Fibroblast of lung (primary cell): Measurements from ENCODE around the gene IL23R. TPM values are rescaled to one million over a fixed set of nuclear protein-coding genes. Genes with fewer than 3 reads are reported as not detected.

Experiments
- DNase-seq, 2 donors: peaks; one replicate each; pipeline versions ENCODE4 v3.0.0 to v3.0.0-alpha.2; 2010; ENCODE audit warnings: low read depth in 2 of 2
- H2AFZ ChIP-seq: 2 replicates; pipeline ENCODE4 v1.5.1; 2012; ENCODE audit warnings: low read length, control low read depth, inconsistent platforms
- H3K27ac ChIP-seq: 2 replicates; pipeline ENCODE4 v1.5.1; 2011; ENCODE audit warnings: low read length, control low read depth; ENCODE audit not compliant: insufficient read depth
- H3K27me3 ChIP-seq: 2 replicates; pipeline ENCODE4 v1.5.1; 2011; ENCODE audit warnings: mild to moderate bottlenecking, low read length; ENCODE audit not compliant: control insufficient read depth, insufficient read depth
- H3K36me3 ChIP-seq: 2 replicates; pipeline ENCODE4 v1.5.1; 2011; ENCODE audit warnings: low read length; ENCODE audit not compliant: control insufficient read depth, insufficient read depth
- H3K4me1 ChIP-seq: 2 replicates; pipeline ENCODE4 v1.5.1; 2011; ENCODE audit warnings: low read length; ENCODE audit not compliant: control insufficient read depth, insufficient read depth; ENCODE audit errors: extremely low read depth
- H3K4me2 ChIP-seq: 2 replicates; pipeline ENCODE4 v1.5.1; 2011; ENCODE audit warnings: low read length, control low read depth; ENCODE audit not compliant: insufficient read depth; ENCODE audit errors: extremely low read depth
- H3K4me3 ChIP-seq, 4 experiments: fragments of 200-600 bp in 1 of 4; sonication (generic) in 1 of 4; replicated peaks in 1 of 4; 2 replicates each; pipeline ENCODE4 v1.5.1; 2011 to 2016; ENCODE audit warnings: low read length in 4 of 4, low read depth in 3 of 4, mild to moderate bottlenecking in 3 of 4, control low read depth in 2 of 4, inconsistent platforms in 1 of 4, mixed read lengths in 1 of 4; ENCODE audit not compliant: insufficient read depth in 1 of 4; ENCODE audit errors: control extremely low read depth in 1 of 4
- H3K79me2 ChIP-seq: 2 replicates; pipeline ENCODE4 v1.5.1; 2012; ENCODE audit warnings: mild to moderate bottlenecking, low read length, inconsistent platforms; ENCODE audit not compliant: control insufficient read depth, insufficient read depth
- H3K9ac ChIP-seq: 2 replicates; pipeline ENCODE4 v1.5.1; 2011; ENCODE audit warnings: mild to moderate bottlenecking, low read length, control low read depth; ENCODE audit not compliant: insufficient read depth
- H3K9me3 ChIP-seq: 2 replicates; pipeline ENCODE4 v1.5.1; 2012; ENCODE audit warnings: low read depth, low read length; ENCODE audit not compliant: control insufficient read depth, insufficient read depth
- H4K20me1 ChIP-seq: 2 replicates; pipeline ENCODE4 v1.5.1; 2011; ENCODE audit warnings: low read length; ENCODE audit not compliant: control insufficient read depth, insufficient read depth; ENCODE audit errors: extremely low read depth
- EZH2 ChIP-seq: IDR thresholded peaks from 2 replicates; pipeline ENCODE4 v1.5.1; 2012; ENCODE audit warnings: low read length, control low read depth, mild to moderate bottlenecking; ENCODE audit errors: missing control alignments
- polyA plus RNA-seq, 2 donors: library from polyadenylated mRNA; depleted of rRNA in 1 of 2; stranded (reverse) in 1 of 2; unstranded in 1 of 2; fragments of >200 nt; gene quantifications; 2 replicates each; pipeline ENCODE4 v1.2.1, GENCODE V29; 2011 to 2012; ENCODE audit warnings: missing spikeins in 1 of 2
- total RNA-seq: library from RNA; depleted of rRNA; stranded (reverse); fragments of >200 nt; gene quantifications from 2 replicates; pipeline ENCODE4 v1.2.1, GENCODE V29; 2014
- TF ChIP-seq, protein P1 (sequence below), 2 donors: IDR thresholded peaks in 1 of 2; conservative IDR thresholded peaks in 1 of 2; 1 replicate in 1 of 2; 2 replicates in 1 of 2; pipeline ENCODE4 v1.5.1; 2011 to 2012; ENCODE audit warnings: low read length in 2 of 2, control low read depth in 1 of 2, inconsistent platforms in 1 of 2, low read depth in 1 of 2, mild to moderate bottlenecking in 1 of 2

The IL23R gene
- total and polyA plus RNA-seq, 2 donors (not counting 1 experiment from before 2014, with no cell fraction given): not detected

DNA sequence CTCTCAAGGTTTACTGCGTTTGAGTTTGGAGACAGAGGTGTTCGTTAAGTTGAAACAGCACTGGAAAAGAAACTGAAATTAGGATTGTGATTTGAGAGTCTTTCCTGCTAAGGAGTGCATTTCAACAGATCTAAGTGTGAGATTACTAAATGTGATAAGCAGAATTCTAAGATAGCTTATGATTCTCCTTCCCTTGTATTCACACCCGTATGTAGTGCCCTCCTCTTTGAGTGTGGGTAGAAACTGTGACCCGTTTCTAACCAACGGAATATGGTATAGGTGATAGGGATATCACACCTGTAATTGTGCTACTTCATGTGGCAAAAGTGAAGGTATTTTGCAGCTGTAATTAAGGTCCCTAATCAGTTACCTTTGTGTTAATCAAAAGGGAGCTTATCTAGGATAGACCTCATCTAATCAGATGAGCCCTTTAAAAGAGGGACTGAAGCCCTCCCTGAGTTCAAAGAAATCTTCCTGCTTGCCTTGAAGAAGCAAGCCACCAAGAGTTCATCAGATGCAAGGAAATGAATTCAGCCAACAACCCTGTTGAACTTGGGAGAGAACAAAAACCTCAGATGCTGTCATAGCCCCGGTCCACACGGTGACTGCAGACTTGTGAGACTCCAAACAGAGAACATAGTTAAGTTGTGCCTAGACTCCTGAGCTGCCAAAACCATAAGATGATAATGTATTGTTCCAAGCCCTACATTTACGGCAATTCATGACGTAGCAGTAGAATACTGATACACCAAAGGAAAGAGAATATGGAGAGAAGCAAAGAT, 128.8 kb downstream of the IL23R start:
- H3K79me2 ChIP-seq: no peaks in the 10 kb centered on the region
- H4K20me1 ChIP-seq: no peaks in the 10 kb centered on the region
- H3K4me3 ChIP-seq: no peak overlapping the region
- no peak for DNase-seq
- H3K27me3 ChIP-seq: no peaks in the 10 kb centered on the region
- no peak overlapping the region for H3K4me2 ChIP-seq
- H3K9me3 ChIP-seq: no peaks in the 10 kb centered on the region
- no peaks in the 10 kb centered on the region for H3K4me1 ChIP-seq
- no peak overlapping the region for H3K27ac ChIP-seq
- no peaks in the 10 kb centered on the region for H3K36me3 ChIP-seq
- no peak for TF ChIP-seq EZH2
- TF ChIP-seq, protein P1, sequence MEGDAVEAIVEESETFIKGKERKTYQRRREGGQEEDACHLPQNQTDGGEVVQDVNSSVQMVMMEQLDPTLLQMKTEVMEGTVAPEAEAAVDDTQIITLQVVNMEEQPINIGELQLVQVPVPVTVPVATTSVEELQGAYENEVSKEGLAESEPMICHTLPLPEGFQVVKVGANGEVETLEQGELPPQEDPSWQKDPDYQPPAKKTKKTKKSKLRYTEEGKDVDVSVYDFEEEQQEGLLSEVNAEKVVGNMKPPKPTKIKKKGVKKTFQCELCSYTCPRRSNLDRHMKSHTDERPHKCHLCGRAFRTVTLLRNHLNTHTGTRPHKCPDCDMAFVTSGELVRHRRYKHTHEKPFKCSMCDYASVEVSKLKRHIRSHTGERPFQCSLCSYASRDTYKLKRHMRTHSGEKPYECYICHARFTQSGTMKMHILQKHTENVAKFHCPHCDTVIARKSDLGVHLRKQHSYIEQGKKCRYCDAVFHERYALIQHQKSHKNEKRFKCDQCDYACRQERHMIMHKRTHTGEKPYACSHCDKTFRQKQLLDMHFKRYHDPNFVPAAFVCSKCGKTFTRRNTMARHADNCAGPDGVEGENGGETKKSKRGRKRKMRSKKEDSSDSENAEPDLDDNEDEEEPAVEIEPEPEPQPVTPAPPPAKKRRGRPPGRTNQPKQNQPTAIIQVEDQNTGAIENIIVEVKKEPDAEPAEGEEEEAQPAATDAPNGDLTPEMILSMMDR (conservative IDR thresholded peaks at IDR 0.05 in 1 of 2, IDR thresholded peaks at IDR 0.05 in 1 of 2; ENCODE audit: low read depth in 1 of 2, low read length in 2 of 2): no peak
- H3K9ac ChIP-seq: no peak overlapping the region
- no peak overlapping the region for H2AFZ ChIP-seq

DNA sequence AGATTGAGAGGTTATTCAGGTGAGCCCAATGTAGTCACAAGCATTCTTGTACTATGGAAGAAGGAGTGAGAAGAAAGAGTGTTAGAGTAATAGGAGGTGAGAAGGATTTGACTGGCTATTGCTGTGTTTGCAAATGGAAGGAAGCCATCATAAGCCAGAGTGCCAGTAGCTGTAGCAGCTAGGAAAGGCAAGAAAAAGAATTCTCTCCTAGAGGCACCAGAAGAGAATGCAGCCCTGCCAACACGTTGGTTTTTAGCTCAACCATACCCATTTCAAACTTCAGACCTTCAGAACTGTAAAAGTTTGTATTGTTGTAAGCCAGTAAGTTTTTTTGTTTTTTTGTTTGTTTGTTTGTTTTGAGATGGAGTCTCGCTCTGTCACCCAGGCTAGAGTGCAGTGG, 132.5 kb downstream of the IL23R start:
- H3K9me3 ChIP-seq: no peaks in the 10 kb centered on the region
- no peak overlapping the region for H3K27ac ChIP-seq
- H2AFZ ChIP-seq: no peak overlapping the region
- no peaks in the 10 kb centered on the region for H3K27me3 ChIP-seq
- no peak for DNase-seq
- no peak overlapping the region for H3K4me3 ChIP-seq
- no peaks in the 10 kb centered on the region for H3K79me2 ChIP-seq
- no peaks in the 10 kb centered on the region for H3K4me1 ChIP-seq
- no peaks in the 10 kb centered on the region for H3K36me3 ChIP-seq
- no peak for TF ChIP-seq EZH2
- TF ChIP-seq, protein P1 (conservative IDR thresholded peaks at IDR 0.05 in 1 of 2, IDR thresholded peaks at IDR 0.05 in 1 of 2; ENCODE audit: low read depth in 1 of 2, low read length in 2 of 2): no peak
- no peak overlapping the region for H3K4me2 ChIP-seq
- H3K9ac ChIP-seq: no peak overlapping the region
- no peaks in the 10 kb centered on the region for H4K20me1 ChIP-seq

DNA sequence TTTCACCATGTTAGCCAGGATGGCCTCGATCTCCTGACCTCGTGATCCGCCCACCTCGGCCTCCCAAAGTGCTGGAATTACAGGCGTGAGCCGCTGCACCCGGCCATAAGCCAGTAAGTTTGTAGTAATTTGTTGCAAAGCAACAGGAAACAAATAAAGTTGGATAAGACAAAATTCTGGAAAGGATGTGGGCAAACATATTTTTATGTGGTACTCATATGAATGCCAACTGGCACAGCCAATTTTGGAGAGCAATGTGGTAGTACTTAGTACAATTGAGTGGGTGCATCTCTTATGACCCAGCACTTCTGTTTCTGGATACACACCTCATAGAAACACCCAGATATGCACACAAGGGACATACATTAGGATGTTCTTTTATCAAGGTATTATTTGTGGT, 133.0 kb downstream of the IL23R start:
- H3K4me1 ChIP-seq: no peaks in the 10 kb centered on the region
- no peaks in the 10 kb centered on the region for H3K79me2 ChIP-seq
- H4K20me1 ChIP-seq: no peaks in the 10 kb centered on the region
- H3K4me2 ChIP-seq: no peak overlapping the region
- no peaks in the 10 kb centered on the region for H3K27me3 ChIP-seq
- H2AFZ ChIP-seq: no peak overlapping the region
- H3K4me3 ChIP-seq: no peak overlapping the region
- H3K27ac ChIP-seq: no peak overlapping the region
- no peaks in the 10 kb centered on the region for H3K9me3 ChIP-seq
- no peak for DNase-seq
- no peak for TF ChIP-seq EZH2
- TF ChIP-seq, protein P1 (conservative IDR thresholded peaks at IDR 0.05 in 1 of 2, IDR thresholded peaks at IDR 0.05 in 1 of 2; ENCODE audit: low read depth in 1 of 2, low read length in 2 of 2): no peak
- H3K9ac ChIP-seq: no peak overlapping the region
- H3K36me3 ChIP-seq: no peaks in the 10 kb centered on the region
